ENCODE data around the gene GTF2A1. TPM values are rescaled to one million over a fixed set of nuclear protein-coding genes. Genes with fewer than 3 reads are reported as not detected.

The GTF2A1 gene
- total and polyA plus RNA-seq, 4 donors = 2.9 to 22.1 (median 9.7) TPM

DNA sequence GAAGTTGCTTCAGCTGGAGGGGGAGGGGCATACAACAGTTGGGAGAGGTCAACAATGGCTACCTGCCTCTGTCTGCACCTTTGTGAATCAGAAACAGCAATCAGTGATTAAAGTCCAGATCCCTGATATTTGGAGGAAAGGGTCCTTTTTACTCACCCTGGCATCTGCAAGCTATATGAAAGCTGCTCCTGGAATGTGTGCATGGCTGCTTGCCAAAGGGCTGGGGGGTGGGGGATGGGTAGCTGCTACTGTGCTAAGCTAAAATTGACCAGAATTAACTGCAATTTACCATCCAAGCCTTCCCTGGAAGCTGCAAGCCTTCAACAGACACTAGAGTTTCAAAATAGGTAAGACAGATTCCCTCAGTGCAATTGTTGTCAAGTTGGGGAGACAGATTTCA is 13.5 kb upstream of the GTF2A1 start:
- Histone ChIP-seq H3K36me3 (ENCODE audit: control insufficient read depth in 4 of 4, insufficient read depth in 3 of 4, low read depth in 1 of 4, low read length in 3 of 4) (no peaks in the 10 kb centered on the region), H3K4me1 (ENCODE audit: control insufficient read depth in 4 of 4, insufficient read depth in 4 of 4, low read length in 3 of 4) (no peaks in the 10 kb centered on the region), H3K27me3 (ENCODE audit: control insufficient read depth in 4 of 4, insufficient read depth in 4 of 4, low read length in 3 of 4) (no peaks in the 10 kb centered on the region), H3K27ac (ENCODE audit: low read depth in 1 of 2, low read length in 2 of 2) (no peak overlapping the region), H3K9me3 (ENCODE audit: control insufficient read depth in 4 of 4, low read length in 3 of 4) (no peaks in the 10 kb centered on the region), H3K9ac (ENCODE audit: low read depth in 1 of 2, low read length in 2 of 2) (no peak overlapping the region), H3K4me3 (ENCODE audit: low read depth in 1 of 3, low read length in 3 of 3) (no peak overlapping the region)
- TF ChIP-seq RXRA (IDR thresholded peaks at IDR 0.05) = no peak
- no peak for TF ChIP-seq NR2F2 (IDR thresholded peaks at IDR 0.05)
- TF ChIP-seq HNF4G (IDR thresholded peaks at IDR 0.05) = no peak
- DNase-seq (ENCODE audit: low spot score) = no peak

DNA sequence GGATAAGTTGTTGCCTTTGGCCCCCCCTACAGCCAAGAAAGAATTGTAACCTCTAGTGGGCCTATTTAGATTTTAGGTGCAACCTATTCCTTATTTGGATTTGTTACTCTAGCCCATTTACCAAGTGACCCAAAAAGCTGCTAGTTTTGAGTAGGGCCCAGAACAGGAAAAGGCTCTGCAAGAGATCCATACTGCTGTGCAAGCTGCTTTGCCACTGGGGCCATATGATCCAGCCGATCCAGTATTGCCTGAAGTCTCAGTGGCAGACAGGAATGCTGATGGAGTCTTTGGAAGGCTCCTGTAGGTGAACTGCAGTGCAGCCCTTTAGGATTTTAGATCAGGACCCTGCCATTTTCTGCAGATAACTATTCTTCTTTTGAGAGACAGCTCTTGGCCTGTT is 12.9 kb upstream of the GTF2A1 start:
- TF ChIP-seq, protein P1, sequence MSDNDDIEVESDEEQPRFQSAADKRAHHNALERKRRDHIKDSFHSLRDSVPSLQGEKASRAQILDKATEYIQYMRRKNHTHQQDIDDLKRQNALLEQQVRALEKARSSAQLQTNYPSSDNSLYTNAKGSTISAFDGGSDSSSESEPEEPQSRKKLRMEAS (IDR thresholded peaks at IDR 0.05) = no peak
- TF ChIP-seq YY1 (IDR thresholded peaks at IDR 0.05) (no peak), SP1 (IDR thresholded peaks at IDR 0.05) (no peak), HNF4G (IDR thresholded peaks at IDR 0.05) (no peak)
- TF ChIP-seq, protein P2, sequence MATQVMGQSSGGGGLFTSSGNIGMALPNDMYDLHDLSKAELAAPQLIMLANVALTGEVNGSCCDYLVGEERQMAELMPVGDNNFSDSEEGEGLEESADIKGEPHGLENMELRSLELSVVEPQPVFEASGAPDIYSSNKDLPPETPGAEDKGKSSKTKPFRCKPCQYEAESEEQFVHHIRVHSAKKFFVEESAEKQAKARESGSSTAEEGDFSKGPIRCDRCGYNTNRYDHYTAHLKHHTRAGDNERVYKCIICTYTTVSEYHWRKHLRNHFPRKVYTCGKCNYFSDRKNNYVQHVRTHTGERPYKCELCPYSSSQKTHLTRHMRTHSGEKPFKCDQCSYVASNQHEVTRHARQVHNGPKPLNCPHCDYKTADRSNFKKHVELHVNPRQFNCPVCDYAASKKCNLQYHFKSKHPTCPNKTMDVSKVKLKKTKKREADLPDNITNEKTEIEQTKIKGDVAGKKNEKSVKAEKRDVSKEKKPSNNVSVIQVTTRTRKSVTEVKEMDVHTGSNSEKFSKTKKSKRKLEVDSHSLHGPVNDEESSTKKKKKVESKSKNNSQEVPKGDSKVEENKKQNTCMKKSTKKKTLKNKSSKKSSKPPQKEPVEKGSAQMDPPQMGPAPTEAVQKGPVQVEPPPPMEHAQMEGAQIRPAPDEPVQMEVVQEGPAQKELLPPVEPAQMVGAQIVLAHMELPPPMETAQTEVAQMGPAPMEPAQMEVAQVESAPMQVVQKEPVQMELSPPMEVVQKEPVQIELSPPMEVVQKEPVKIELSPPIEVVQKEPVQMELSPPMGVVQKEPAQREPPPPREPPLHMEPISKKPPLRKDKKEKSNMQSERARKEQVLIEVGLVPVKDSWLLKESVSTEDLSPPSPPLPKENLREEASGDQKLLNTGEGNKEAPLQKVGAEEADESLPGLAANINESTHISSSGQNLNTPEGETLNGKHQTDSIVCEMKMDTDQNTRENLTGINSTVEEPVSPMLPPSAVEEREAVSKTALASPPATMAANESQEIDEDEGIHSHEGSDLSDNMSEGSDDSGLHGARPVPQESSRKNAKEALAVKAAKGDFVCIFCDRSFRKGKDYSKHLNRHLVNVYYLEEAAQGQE (IDR thresholded peaks at IDR 0.05) = no peak
- Histone ChIP-seq H3K4me3 (ENCODE audit: low read depth in 1 of 3, low read length in 3 of 3) (no peak overlapping the region), H3K27me3 (ENCODE audit: control insufficient read depth in 4 of 4, insufficient read depth in 4 of 4, low read length in 3 of 4) (no peaks in the 10 kb centered on the region), H3K36me3 (ENCODE audit: control insufficient read depth in 4 of 4, insufficient read depth in 3 of 4, low read depth in 1 of 4, low read length in 3 of 4) (no peaks in the 10 kb centered on the region), H3K27ac (ENCODE audit: low read depth in 1 of 2, low read length in 2 of 2) (no peak overlapping the region), H3K4me1 (ENCODE audit: control insufficient read depth in 4 of 4, insufficient read depth in 4 of 4, low read length in 3 of 4) (no peaks in the 10 kb centered on the region), H3K9ac (ENCODE audit: low read depth in 1 of 2, low read length in 2 of 2) (no peak overlapping the region), H3K9me3 (ENCODE audit: control insufficient read depth in 4 of 4, low read length in 3 of 4) (no peaks in the 10 kb centered on the region)
- DNase-seq (ENCODE audit: low spot score) = no peak
- 100% methylated on average over 1 of the region's 1 CpG for WGBS

DNA sequence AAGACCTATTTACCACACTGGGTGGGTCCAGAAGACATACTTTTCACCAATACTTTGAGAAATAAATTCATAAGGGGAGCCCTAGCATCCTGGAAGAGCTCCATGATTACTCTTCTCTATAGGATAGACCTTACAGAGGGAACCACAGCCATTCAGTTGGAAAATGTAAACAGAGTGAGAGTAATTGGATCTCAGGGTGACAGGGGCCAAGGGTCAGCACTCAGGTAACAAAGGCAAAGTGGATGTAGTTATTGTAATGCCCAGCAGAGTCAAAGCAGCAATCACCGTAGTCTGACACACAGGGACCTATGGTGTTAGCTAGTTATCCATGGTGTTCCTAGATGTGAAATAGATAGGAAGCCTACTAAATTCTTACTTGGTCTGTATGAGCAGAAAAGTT is 10.8 kb upstream of the GTF2A1 start:
- DNase-seq (ENCODE audit: low spot score) = no peak
- Histone ChIP-seq H3K27me3 (ENCODE audit: control insufficient read depth in 4 of 4, insufficient read depth in 4 of 4, low read length in 3 of 4) (no peaks in the 10 kb centered on the region), H3K36me3 (ENCODE audit: control insufficient read depth in 4 of 4, insufficient read depth in 3 of 4, low read depth in 1 of 4, low read length in 3 of 4) (no peaks in the 10 kb centered on the region), H3K9me3 (ENCODE audit: control insufficient read depth in 4 of 4, low read length in 3 of 4) (no peaks in the 10 kb centered on the region), H3K4me3 (ENCODE audit: low read depth in 1 of 3, low read length in 3 of 3) (no peak overlapping the region), H3K9ac (ENCODE audit: low read depth in 1 of 2, low read length in 2 of 2) (no peak overlapping the region), H3K27ac (ENCODE audit: low read depth in 1 of 2, low read length in 2 of 2) (no peak overlapping the region), H3K4me1 (ENCODE audit: control insufficient read depth in 4 of 4, insufficient read depth in 4 of 4, low read length in 3 of 4) (no peaks in the 10 kb centered on the region)
- TF ChIP-seq, protein P3, sequence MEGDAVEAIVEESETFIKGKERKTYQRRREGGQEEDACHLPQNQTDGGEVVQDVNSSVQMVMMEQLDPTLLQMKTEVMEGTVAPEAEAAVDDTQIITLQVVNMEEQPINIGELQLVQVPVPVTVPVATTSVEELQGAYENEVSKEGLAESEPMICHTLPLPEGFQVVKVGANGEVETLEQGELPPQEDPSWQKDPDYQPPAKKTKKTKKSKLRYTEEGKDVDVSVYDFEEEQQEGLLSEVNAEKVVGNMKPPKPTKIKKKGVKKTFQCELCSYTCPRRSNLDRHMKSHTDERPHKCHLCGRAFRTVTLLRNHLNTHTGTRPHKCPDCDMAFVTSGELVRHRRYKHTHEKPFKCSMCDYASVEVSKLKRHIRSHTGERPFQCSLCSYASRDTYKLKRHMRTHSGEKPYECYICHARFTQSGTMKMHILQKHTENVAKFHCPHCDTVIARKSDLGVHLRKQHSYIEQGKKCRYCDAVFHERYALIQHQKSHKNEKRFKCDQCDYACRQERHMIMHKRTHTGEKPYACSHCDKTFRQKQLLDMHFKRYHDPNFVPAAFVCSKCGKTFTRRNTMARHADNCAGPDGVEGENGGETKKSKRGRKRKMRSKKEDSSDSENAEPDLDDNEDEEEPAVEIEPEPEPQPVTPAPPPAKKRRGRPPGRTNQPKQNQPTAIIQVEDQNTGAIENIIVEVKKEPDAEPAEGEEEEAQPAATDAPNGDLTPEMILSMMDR (IDR thresholded peaks at IDR 0.05; ENCODE audit: low read depth, low read length, missing input control) = no peak
- TF ChIP-seq EGR1 (IDR thresholded peaks at IDR 0.05; ENCODE audit: low read depth in 2 of 2) = no peak
- TF ChIP-seq HNF4G (IDR thresholded peaks at IDR 0.05) = no peak
- no peak for TF ChIP-seq RXRA (IDR thresholded peaks at IDR 0.05)
- no peak for TF ChIP-seq YY1 (IDR thresholded peaks at IDR 0.05)
- TF ChIP-seq, protein P4, sequence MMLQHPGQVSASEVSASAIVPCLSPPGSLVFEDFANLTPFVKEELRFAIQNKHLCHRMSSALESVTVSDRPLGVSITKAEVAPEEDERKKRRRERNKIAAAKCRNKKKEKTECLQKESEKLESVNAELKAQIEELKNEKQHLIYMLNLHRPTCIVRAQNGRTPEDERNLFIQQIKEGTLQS (IDR thresholded peaks at IDR 0.05) = no peak
- no peak for TF ChIP-seq FOXA2 (IDR thresholded peaks at IDR 0.05)
- 87% methylated on average over 1 of the region's 1 CpG for WGBS
